ENCODE data around the gene BLM. TPM values are rescaled to one million over a fixed set of nuclear protein-coding genes. Genes with fewer than 3 reads are reported as not detected.
"Not testable (repeated sequence)": the region's sequence is repeated elsewhere in the genome, so short reads cannot be mapped to it uniquely, and the experiment has no call there.

The BLM gene
- total RNA-seq, 1 donor from 2014 or later: 4.1 TPM

GRCh38 chr15:90730290-90730689, 13.1 kb downstream of the BLM start:
- DNase-seq (ENCODE audit: low spot score): no peak

DNA sequence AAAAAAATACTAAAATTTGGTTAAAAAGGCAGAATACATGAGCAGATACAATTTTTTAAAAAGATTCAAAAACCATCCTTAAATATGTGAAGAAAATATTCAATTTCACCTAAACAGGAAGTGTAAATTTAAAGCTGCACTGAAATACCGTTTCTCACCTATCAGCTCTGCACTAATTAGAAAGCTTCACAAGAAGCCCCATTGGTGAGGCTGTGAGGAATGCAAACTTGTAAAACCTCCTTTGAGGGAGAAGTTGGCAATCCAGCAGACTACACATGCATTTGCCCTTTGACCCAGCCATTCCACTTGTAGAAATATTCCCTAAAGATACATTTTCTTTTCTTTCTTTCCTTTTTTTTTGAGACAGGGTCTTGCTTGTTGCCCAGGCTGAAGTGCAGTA, 18.8 kb downstream of the BLM start:
- no peak for DNase-seq (ENCODE audit: low spot score)

GRCh38 chr15:90740545-90740944, 23.4 kb downstream of the BLM start:
- not testable (repeated sequence) for DNase-seq (ENCODE audit: low spot score)

DNA sequence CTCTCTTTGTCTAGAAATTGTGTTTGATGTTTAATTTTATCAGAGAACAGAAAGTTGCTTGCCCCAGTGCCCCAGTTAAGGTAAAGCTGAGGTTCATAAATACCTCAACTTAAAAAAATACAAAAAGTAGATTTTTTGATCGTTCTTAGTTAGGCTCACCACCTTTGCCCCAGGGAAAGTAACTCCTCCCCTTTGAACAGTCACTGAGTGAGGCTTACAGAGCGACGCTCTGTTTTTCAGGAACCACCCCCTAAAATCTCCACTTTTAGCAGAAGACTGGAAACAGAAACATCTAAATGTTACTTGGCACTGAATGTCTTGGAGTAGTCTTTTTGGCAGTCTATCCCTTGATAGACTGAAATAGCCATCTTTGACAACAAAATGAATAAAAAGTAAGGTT, 24.9 kb downstream of the BLM start:
- DNase-seq (ENCODE audit: low spot score): no peak

DNA sequence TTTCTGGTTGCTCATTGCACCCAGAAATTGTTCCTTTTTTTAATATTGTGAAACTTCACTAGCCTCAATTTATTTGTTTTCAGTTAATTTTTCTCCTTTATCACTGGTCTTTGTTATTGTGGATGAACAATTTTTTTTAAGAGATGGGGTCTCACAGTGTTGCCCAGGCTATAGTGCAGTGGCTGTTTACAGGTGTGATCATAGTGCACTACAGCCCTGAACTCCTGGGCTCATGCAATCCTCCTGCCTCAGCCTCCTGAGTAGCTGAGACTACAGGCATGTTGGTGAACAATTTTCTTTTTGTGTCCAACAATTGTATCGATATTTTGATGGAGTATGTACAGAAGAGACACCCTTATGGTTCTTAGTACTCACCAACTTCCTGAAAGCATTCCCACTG, 26.3 kb downstream of the BLM start:
- no peak for DNase-seq (ENCODE audit: low spot score)

- DNase-seq (ENCODE audit: low spot score): no peak
These were observed 27.7 kb downstream of the BLM start for GRCh38 chr15:90744759-90745402.

DNA sequence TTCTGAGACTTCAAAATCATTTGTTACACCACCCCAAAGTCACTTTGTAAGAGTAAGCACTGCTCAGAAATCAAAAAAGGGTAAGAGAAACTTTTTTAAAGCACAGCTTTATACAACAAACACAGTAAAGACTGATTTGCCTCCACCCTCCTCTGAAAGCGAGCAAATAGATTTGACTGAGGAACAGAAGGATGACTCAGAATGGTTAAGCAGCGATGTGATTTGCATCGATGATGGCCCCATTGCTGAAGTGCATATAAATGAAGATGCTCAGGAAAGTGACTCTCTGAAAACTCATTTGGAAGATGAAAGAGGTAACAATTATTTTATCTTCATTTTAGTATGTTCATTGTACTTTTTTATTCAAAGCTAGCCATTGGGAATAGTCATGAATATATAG, 32.6 kb downstream of the BLM start:
- no peak for DNase-seq (ENCODE audit: low spot score)

DNA sequence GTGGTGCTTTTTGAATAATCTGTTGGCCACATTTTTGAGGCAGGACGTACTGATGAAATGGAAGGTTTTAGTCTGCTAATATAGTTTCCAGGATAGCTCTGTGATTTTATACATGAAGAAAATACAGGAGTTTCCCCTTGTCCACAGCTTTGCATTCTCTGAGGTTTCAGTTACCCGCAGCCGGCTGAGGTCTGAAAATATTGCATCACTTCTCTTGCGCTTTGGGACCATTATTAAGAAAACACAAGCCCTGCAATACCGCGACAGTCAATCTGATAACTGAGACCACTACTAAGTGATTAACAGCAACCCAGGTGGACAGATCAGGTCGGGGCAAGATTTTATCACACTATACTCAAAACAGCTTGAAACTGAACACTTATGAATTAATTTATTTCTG, 33.0 kb downstream of the BLM start:
- DNase-seq (ENCODE audit: low spot score): no peak

- DNase-seq (ENCODE audit: low spot score): no peak
These were observed 34.2 kb downstream of the BLM start for GRCh38 chr15:90751300-90751825.

DNA sequence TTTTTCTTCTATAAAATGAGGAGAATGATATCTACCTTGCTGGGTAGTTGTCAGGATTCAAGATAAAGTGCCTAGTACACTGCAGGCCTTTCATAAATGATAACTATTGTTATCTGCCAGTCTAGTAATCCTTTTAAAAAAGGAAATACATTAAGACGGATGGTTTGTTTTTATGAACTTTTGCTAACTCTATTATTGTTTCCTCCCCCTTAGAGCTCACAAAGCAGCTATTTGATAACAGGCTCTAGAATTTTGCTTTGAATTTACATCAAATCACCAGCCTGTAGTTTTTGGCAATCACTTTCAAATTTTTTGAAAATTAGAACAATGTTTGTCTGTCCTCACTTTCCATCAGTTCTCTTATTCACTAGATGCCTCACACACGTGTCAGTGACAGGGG, 39.8 kb downstream of the BLM start:
- no peak for DNase-seq (ENCODE audit: low spot score)

DNA sequence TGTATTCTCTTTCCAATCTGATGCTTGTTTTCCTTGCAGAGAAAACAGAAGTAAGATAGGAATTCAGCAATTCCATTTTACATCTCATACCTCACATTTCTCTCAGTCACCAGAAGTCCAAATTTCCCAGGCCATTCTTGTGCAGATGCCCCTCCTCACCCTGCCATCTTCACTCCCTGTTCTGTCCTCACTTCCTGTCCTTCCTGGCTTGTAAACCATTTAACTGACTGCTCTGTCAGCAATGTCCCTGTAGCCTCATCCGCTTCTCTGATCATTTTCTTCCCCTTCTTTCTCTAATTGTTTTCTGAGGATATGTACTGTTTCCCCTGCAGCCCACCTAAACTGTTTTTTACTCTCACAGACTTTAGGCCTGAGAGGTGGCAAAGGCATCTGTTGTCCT, 40.3 kb downstream of the BLM start:
- no peak for DNase-seq (ENCODE audit: low spot score)

DNA sequence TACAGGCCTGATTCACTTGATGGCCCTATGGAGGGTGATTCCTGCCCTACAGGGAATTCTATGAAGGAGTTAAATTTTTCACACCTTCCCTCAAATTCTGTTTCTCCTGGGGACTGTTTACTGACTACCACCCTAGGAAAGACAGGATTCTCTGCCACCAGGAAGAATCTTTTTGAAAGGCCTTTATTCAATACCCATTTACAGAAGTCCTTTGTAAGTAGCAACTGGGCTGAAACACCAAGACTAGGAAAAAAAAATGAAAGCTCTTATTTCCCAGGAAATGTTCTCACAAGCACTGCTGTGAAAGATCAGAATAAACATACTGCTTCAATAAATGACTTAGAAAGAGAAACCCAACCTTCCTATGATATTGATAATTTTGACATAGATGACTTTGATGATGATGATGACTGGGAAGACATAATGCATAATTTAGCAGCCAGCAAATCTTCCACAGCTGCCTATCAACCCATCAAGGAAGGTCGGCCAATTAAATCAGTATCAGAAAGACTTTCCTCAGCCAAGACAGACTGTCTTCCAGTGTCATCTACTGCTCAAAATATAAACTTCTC, 43.6 kb downstream of the BLM start:
- no peak for DNase-seq (ENCODE audit: low spot score)

- DNase-seq (ENCODE audit: low spot score): no peak
These were observed 44.5 kb downstream of the BLM start for GRCh38 chr15:90761629-90762028.

DNA sequence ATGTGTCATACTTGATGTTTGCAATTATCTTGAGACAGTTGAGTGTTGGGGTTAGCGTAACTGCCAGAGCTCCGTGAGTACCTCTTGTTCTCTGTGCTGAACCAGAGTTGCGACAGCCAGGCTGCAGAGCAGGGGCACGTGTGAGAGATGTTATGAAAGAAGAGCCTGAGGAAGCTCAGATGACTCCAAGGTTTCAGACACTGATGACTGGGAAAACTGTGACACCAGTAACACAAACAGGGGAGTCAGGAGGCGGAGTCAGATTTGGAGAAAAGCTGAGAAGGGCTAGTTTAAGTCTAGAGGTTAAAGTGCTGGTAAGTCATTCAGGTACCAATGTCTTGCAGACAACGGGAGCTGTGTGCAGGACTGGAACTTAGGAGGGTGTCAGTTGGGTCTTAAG, 45.0 kb downstream of the BLM start:
- DNase-seq (ENCODE audit: low spot score): no peak

- no peak for DNase-seq (ENCODE audit: low spot score)
These were observed 46.4 kb downstream of the BLM start for GRCh38 chr15:90763366-90764099.

- DNase-seq (ENCODE audit: low spot score): no peak
These were observed 48.4 kb downstream of the BLM start for GRCh38 chr15:90765531-90765930.

GRCh38 chr15:90765966-90766365, 48.8 kb downstream of the BLM start:
- no peak for DNase-seq (ENCODE audit: low spot score)

DNA sequence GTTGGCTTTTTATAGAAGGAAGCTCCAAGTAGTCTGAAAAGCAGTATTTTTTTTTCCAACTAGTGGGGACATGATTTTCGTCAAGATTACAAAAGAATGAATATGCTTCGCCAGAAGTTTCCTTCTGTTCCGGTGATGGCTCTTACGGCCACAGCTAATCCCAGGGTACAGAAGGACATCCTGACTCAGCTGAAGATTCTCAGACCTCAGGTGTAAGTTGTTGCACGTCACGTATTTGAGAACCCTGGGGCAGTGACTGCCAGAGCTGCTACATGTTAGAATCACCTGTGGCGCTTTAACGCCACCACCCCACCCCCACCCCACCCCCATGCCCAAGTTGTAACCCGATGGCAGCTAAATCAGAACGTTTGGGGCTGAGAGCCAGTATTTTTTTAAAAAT, 52.2 kb downstream of the BLM start:
- no peak for DNase-seq (ENCODE audit: low spot score)

DNA sequence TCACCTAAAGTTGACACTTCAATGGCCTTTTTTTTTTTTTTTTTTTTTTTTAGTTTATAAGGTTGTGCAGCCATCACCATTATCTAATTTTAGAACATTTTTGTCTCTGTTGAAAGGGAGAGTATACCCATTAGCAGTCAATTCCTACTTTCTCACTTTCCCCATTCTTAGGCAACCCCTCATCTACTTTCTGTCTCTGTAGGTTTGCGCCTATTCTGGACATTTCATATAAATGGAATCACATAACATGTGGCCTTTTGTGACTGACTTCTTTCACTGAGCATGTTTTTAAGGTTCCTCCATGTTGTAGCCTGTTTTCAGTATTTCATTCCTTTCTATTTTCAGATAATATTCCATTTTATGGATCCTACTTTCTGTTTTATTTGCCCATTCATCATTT, 56.3 kb downstream of the BLM start:
- no peak for DNase-seq (ENCODE audit: low spot score)

- no peak for DNase-seq (ENCODE audit: low spot score)
These were observed 57.8 kb downstream of the BLM start for GRCh38 chr15:90774731-90775514.

- DNase-seq (ENCODE audit: low spot score): no peak
These were observed 63.8 kb downstream of the BLM start for GRCh38 chr15:90780916-90781315.

DNA sequence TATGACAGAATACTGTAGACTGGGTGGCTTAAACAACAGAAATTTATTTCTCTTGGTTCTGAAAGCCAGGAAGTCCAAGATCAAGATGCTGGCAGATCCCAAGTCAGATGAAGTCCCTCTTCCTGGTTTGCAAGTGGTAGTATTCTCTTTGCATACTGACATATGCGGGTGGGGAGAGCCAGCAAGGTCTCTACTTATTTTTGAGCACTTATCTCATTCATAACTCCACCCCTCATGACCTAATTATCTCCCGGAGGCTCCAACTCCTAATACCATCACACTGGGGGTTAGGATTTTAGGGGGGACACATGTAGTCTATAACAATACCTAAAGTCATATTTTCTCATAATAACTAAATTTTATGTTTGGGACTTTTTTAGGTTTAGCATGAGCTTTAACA, 65.3 kb downstream of the BLM start:
- no peak for DNase-seq (ENCODE audit: low spot score)

All from umbilical cord (tissue), 2 donors.